GM19372 (cell line): ENCODE results near the gene ZNF664.

Experiments
- ATAC-seq: cut with Tn5 transposase; IDR thresholded peaks from one replicate; pipeline ENCODE4 v1.9.1; 2021; ENCODE audit warnings: mild to moderate bottlenecking, low read depth, moderate library complexity; ENCODE audit not compliant: unreplicated experiment

Gene ZNF664

GRCh38 chr12:123957196-123957595 lies 15.8 kb upstream of the ZNF664 start:
- no peak for ATAC-seq

- no peak for ATAC-seq
Observed at GRCh38 chr12:123958462-123958861, 14.6 kb upstream of the ZNF664 start.

GRCh38 chr12:123958876-123959275 lies 14.1 kb upstream of the ZNF664 start:
- ATAC-seq, result no peak

DNA sequence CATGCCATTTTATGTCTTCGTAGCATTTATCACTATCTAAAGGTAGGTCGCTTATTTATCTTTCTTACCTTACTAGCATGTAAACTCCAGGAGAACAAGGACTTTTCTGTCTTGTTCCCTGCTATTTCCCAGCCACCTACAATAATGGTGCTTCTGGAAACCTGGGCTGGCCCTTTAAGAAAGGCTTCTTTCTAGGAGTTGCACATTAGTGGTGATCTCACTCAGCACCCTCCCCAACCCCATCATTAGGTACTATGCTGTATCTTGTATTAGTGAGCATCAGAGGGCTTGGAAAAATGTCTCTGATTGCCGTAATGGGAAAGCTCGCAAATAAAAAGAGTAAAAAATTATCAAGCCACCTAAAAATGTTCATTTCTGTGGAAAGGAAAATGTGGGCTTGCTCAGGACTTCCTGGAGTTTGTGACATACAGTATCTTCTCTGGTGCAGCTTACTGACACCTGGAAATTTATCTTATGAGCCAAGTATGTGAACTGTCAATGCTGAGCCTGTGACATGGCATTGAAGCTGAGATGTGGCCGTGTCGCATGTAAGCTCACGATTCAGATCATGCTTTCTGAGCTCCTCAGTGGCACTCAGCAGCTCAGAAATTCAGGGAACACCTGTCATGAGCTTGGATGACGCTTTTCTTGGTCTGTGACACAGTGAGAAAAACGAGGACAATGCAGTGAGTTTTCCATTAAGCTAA lies 12.8 kb upstream of the ZNF664 start:
- no peak for ATAC-seq

- no peak for ATAC-seq
Observed at GRCh38 chr12:123960856-123961255, 12.2 kb upstream of the ZNF664 start.

DNA sequence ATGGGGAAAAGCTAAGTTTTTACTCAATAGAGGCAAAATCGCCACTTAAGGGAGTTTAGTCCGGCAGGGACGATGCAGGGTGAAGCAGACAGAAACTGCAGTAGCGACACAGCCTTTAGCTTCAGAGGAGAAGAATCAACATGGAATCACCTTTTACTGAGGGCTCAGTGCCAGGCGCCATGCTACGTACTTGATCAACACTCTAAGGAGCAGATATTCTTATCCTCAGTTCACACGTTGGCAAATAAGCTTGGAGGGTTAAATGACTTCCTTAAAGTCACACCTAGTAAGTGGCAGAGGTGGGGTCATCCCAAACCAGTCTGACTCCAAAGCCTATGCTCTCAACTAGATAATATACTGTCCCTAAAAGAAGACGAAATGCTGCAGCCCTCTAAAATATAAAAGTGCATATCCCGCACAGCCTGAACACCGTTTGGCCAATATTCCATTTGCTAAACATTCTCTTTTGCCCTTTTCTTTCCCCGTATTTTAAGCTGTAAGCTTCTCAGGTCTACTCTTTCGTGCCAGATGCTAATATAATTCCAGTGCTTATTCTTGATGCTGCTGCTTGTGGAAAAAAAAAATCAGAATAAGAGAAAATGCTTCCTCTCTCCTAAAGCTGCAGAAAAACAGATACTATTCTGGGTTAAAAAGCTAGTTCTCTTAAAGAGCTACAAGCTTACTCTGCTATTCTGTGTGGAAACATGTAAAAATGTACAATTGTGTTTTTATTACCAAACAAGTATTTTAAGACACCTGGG lies 11.2 kb upstream of the ZNF664 start:
- ATAC-seq, result no peak

DNA sequence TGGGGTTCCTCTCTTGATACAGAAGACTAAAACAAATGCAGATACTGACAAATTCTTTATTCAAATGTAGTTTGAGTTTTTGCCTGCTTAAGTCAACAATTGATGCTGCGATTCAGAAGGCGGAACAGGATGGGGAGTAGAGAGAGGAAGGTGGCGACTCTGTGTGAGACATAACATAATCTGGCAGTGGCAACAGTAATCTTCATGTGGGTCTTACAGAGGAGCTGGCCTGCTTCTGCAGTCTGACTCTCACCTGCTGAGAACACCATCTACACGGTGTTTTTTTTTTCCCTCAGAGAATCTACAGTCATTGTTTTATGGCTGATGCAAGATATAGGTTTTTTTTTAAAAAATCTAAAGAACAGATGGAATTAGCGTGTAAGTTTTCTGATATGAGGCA lies 10.5 kb upstream of the ZNF664 start:
- no peak for ATAC-seq

DNA sequence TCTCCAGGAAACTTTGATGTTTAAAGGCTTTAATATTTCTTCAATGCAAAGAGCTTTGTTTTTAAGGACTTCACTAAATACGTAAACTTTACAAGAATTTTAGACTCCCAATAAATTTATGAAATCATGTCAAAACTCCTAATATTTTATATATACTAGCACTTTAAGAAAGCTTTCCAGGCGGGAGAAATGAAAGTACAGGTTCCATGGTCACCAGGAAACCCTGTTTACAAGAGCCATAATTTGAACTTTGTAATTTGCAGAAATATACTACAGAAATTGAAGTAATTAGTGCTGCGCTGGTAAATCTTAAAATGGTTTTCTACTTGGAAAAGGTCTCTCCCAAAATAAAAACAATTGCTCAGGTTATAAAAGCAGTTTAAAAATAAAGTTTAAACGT lies 9.2 kb upstream of the ZNF664 start:
- no peak for ATAC-seq

DNA sequence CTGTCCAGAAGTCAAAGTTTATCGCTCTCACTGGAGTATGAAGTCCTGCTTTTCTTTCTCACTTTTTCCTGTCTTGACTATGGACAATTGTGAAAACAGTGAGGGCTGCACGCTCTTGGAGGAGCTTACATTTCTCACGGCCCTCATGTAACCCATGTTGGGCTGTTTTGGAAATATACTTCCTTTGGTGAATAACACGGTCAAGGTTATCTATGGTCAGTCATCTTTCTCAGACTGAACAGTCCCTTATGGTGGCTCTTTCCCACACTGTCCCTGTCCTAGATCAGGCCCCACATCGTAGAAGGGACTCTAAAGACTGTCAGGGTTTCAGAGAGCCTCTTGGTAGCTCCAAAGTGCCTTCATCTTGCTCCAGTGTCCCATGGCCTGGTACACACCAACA lies 7.6 kb upstream of the ZNF664 start:
- ATAC-seq, result no peak

DNA sequence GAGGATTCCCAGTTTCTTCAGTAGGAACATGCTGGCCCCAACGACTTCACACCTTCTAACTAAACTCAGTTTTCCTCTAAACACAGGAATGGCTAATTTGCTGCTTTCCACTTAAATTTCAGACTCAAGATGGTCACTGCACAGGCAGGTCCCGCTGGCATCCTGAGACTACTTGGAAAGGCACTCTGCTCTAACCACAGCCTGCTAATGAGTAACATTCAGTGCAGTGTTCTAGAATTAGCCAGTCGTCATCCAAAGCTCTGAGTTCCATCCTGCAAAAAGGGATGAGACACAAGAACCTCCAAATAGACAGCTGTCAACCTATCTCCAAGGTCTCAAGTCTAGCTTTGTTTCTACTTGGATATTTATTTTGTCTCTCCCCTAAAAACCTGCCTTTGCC lies 6.4 kb upstream of the ZNF664 start:
- no peak for ATAC-seq

DNA sequence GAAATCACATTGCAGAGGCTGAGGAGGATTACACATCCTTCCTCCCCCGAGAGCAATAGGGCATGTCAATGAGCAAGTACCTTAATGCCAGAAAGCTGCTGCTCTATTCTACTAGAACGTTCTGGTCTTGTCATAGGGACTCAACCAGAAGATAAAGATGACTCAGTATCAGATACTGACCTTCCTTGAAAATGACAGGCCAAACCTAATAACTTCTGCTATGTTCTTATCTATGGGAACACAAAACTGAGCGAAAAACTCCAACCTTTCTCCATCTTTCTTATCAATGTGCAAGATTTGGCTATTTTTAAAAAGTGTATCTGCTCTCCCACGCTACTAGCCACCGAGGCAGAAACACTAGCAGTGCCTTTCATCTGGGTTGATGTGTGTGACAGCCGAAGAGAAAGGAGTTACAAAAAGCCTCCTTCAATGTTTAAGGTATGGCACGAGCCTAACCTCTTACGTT lies 5.9 kb upstream of the ZNF664 start:
- no peak for ATAC-seq

DNA sequence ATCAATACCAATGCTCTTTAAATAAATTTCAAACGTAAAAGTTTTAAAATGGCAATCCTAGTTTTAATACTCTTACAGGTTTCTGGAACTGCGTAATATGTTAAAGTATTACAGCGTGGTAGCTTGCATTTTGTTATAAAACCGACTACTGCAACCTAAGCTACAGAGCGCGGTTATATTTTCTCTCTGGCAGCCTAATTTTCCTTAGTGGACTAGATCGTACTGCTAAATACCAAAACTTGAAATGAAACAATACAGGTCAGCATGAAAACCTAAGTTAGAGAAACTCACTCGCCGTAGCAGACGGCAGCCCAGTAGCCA lies 1.6 kb upstream of the ZNF664 start:
- ATAC-seq, result no peak

- peak; percentile 1 for ATAC-seq
Observed at GRCh38 chr12:123971770-123972456, 1.1 kb upstream of the ZNF664 start.

DNA sequence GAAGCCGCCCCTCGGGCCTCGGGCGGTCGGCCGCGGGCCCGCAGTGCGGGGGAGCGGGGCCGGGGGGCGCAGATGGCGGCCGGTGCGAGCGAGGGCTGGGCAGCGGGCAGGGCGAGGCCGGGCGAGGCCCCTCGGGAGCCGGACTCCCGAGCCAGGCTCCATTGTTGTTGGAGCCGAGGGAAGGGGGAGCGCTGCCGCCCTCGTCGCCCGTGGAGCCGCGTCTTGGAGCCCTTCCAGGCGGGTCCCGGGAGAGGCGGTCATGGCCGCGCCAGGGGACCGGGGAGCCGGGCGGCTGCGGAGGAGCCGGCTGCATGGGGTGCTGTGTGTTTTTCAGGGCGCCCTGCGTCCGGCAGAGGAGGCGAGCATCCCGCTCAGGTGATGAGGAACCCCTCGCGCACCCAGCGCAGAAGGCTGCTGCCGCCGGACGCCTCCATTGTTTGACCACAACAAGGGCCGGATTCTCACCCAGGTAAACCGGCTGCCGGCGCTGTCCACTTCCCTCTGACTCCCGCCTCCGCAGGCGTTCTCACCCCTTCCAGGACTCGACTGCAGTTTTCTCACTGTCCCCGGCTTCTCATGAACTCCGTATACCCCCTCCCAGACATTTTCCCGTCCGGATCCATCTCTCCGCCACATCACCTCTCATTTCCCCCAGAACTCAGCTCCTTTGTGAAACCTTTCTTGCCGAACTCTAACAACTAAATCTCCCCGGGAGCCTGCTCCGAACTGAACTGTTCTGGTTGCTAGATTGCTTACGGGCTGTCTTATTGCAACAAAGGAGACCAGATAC lies 732 bp downstream of the ZNF664 start:
- ATAC-seq, result no peak

- no peak for ATAC-seq
Observed at GRCh38 chr12:123976227-123976826, 3.3 kb downstream of the ZNF664 start.

- ATAC-seq, result no peak
Observed at GRCh38 chr12:123979566-123979965, 6.6 kb downstream of the ZNF664 start.

DNA sequence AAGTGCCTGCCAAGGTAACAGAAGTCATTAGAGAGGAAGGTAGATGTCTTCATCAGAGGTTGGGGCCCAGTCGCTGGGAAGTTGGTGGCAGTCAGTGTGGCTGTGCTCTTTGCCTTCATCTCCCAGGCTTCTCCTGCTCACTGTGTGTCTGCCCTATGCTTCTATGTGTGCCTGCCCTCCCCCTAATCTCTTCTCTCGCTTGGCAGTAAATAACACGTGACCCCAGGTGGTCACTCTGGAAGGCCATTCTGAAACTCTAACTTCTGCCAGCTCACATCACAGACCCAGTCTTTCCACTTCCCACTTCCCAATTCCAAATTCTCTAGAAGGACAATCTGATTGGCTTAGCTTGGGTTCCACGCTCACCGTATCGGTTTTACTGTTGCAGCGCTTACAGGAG lies 9.3 kb downstream of the ZNF664 start:
- ATAC-seq, result no peak

GRCh38 chr12:123983822-123984485 lies 10.9 kb downstream of the ZNF664 start:
- ATAC-seq, result no peak

GRCh38 chr12:123984903-123985302 lies 11.9 kb downstream of the ZNF664 start:
- ATAC-seq, result no peak

DNA sequence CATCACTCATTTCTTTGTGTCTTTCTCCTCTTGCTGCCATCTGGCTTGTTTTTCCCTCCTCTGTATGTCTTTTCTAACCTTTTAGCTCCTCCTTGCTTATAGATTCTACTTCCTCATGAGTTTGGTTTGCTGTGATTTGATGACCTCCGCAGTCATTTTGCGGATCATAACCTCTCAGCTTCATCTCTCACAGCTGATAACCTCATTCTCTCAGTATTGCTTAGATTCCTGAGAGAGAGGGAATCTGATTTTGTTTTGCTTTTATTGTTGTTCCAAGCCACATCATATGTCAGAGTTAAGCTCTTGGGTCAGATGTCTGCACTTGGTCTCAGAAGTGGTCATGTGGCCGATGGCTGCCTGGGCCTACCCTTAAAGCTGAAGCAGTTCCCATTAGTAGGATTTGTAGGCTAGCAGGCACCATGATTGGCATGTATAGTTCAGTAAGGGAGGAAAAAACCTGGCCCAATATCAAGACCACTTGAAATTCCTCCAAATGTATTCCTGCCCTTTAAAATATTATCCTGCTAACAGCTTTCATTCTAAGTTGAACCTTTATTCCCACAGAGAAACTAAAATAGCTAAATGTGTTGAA lies 13.5 kb downstream of the ZNF664 start:
- ATAC-seq, result no peak
